C4-2B (cell line): ENCODE results near the gene DENND5A.

ENCODE experiments used
- ZFX ChIP-seq: fragments of 450-650 bp; IDR thresholded peaks from 2 replicates; pipeline ENCODE4 v1.6.1; 2017
- TF ChIP-seq, protein P1 (sequence below): fragments of 450-650 bp; conservative IDR thresholded peaks from 2 replicates; pipeline ENCODE4 v1.5.1; 2017; ENCODE audit warnings: mild to moderate bottlenecking

DNA sequence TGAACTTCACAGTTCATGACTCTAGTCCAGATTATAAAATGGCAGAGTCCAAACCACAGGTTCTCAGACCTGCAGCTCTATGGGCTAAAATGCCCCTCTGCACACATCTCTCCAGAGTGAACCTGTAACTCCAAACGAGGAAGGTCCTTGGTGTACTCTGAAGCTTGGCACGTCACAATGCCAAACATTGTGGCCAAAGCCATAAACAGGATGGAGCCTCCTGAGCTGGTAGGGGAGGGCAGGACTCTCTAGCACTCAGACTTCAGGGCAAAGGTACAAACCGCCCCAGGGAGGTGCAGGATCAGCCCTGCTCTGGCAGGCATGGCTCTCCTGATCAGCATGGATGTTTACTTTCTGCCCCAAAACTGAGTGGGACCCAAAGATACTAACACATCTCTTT is 176.1 kb downstream of the DENND5A start:
- TF ChIP-seq, protein P1, sequence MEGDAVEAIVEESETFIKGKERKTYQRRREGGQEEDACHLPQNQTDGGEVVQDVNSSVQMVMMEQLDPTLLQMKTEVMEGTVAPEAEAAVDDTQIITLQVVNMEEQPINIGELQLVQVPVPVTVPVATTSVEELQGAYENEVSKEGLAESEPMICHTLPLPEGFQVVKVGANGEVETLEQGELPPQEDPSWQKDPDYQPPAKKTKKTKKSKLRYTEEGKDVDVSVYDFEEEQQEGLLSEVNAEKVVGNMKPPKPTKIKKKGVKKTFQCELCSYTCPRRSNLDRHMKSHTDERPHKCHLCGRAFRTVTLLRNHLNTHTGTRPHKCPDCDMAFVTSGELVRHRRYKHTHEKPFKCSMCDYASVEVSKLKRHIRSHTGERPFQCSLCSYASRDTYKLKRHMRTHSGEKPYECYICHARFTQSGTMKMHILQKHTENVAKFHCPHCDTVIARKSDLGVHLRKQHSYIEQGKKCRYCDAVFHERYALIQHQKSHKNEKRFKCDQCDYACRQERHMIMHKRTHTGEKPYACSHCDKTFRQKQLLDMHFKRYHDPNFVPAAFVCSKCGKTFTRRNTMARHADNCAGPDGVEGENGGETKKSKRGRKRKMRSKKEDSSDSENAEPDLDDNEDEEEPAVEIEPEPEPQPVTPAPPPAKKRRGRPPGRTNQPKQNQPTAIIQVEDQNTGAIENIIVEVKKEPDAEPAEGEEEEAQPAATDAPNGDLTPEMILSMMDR = no peak
- TF ChIP-seq ZFX = no peak
